Heart right ventricle (tissue), 16 donors: ENCODE data around the gene SPSB2. TPM values are rescaled to one million over a fixed set of nuclear protein-coding genes. Genes with fewer than 3 reads are reported as not detected.
"Not testable (repeated sequence)": the region's sequence is repeated elsewhere in the genome, so short reads cannot be mapped to it uniquely, and the experiment has no call there.

Experiments
- ATAC-seq, 8 donors: fragments of 200-7000 bp; cut with Tn5 transposase; one replicate each; pipeline ENCODE4 v1.9.1; 2020; ENCODE audit warnings: mild to moderate bottlenecking in 8 of 8, moderate library complexity in 8 of 8, moderate number of reproducible peaks in 1 of 8
- DNase-seq, 2 donors: peaks; one replicate each; pipeline ENCODE4 v3.0.0-alpha.2; 2020
- H3K27ac ChIP-seq, 10 donors: fragments of 200-600 bp; sonication (generic) in 2 of 10; one replicate each; pipeline versions ENCODE4 v1.5.0 to v1.8.0; 2020 to 2022; ENCODE audit warnings: mild to moderate bottlenecking in 3 of 10
- H3K27me3 ChIP-seq, 7 donors: fragments of 200-600 bp; one replicate each; pipeline ENCODE4 v1.8.0; 2021 to 2022; ENCODE audit warnings: mild to moderate bottlenecking in 2 of 7
- H3K36me3 ChIP-seq, 9 donors: fragments of 200-600 bp; sonication (generic) in 1 of 9; one replicate each; pipeline versions ENCODE4 v1.5.0 to v1.8.0; 2020 to 2022; ENCODE audit warnings: mild to moderate bottlenecking in 2 of 9
- H3K4me1 ChIP-seq, 9 donors: fragments of 200-600 bp; sonication (generic) in 1 of 9; one replicate each; pipeline versions ENCODE4 v1.5.0 to v1.8.0; 2020 to 2022; ENCODE audit warnings: mild to moderate bottlenecking in 4 of 9
- H3K4me3 ChIP-seq, 10 donors: fragments of 200-600 bp; sonication (generic) in 2 of 10; one replicate each; pipeline versions ENCODE4 v1.5.0 to v1.8.0; 2020 to 2022; ENCODE audit warnings: mild to moderate bottlenecking in 7 of 10, moderate library complexity in 2 of 10
- H3K9me3 ChIP-seq, 11 donors: fragments of 200-600 bp in 10 of 11; sonication (generic) in 2 of 11; one replicate each; pipeline versions ENCODE4 v1.5.0 to v1.8.0; 2013 to 2022; ENCODE audit warnings: mild to moderate bottlenecking in 2 of 11, control low read depth in 1 of 11, moderate library complexity in 1 of 11
- WGBS, 2 donors: extraction: QIAGEN DNeasy Blood & Tissue Kit; methylation state at CpG; one replicate each; pipeline ENCODE4 v1.1.7; 2013; ENCODE audit warnings: inconsistent platforms in 1 of 2; 5-methylcytosine and 5-hydroxymethylcytosine counted together
- intact Hi-C, 10 donors: fragments of 100-400 bp; cut with DNase I; formaldehyde crosslinking; loops; one replicate each; pipeline versions ENCODE4 v1.11.1 to v1.14.2; 2022
- polyA plus RNA-seq, 2 donors: library from polyadenylated mRNA; stranded (reverse); fragments of 200-250 nt; gene quantifications; one replicate each; pipeline ENCODE4 v1.2.3, GENCODE V29; 2013
- total RNA-seq, 10 donors: library from RNA; stranded (reverse); fragmentation: NEBNext Ultra II Directional in 3 of 10; extraction: Animal tissue kit (Norgen Biotek cat#: 25700) in 3 of 10; gene quantifications; one replicate each; pipeline versions ENCODE4 v1.2.1 to v1.2.4, GENCODE V29; 2021 to 2023
- TF ChIP-seq, protein P1 (sequence below), 9 donors: fragments of 200-600 bp; sonication (generic) in 2 of 9; IDR thresholded peaks; one replicate each; pipeline versions ENCODE4 v1.5.0 to v1.8.0; 2021 to 2022; ENCODE audit warnings: antibody characterized with exemption in 9 of 9, mild to moderate bottlenecking in 5 of 9, moderate library complexity in 1 of 9
- donor health status: Arrhythmogenic right ventricular cardiomyopathy.
- donor health status: ischemic (EF 13 %, LVEDD 7.1; RV severe dilation, severe dysfunction).
- donor health status: healthy with polysubstance abuse.
- donor health status: DM: no; HTN: yes; CAD: no.
- donor health status: DM: no; HTN: no; CAD: no.
- donor health status: ischemic (EF 25% LVEDD 6.9; RV normal size, moderate dysfunction).
- donor health status: ischemic (EF 25% LVEDD 5.7; RV mildly dilated, moderate dysfunction).
- donor health status: healthy.
- donor health status: DM: yes; HTN: yes; CAD: no.
- donor health status: Ischemic cardiomyopathy.
- donor health status: ischemic (EF 35%, LVEDD 5.7; RV mildly dilated, moderate dysfunction).
- donor health status: nonischemic (EF 11% LVEDD 7.7; RV severe dilation, severe dysfunction).
- donor health status: DM: yes; HTN: yes; CAD: no.
- donor health status: PGD.
- donor health status: ischemic (EF 29% LVEDD 5.4; RV normal size, mild dysfunction).
- donor health status: nonischemic (EF 23%, LVEDD 6.1; RV moderate dilation, normal function).

Gene SPSB2
- total and polyA plus RNA-seq, 12 donors = 2.0 to 5.6 (median 3.4) TPM

DNA sequence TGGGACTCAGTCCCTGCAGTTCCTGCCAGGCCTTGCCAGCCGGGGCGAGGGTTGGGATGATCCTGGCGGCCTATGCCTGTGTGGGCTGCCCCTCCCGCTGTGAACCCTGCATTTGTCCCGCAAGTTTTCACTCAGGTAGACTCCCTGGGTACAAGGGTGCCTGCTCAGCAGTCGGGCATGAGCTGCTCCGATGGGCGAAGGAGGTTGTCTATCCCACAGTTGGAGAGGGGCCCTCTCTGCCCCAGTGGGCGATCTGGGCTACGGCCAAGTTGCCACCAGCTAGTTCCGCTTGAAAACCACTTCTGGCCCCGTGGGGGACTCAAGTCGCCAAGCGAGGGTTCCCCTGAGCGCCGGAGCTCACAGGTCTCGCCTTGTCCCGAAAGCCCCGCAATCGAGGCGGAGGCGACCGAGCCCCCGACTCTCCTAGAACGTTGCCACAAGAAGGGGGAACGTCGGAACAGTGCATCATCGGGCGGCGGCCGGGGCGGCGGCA is 6.1 kb downstream of the SPSB2 start:
- H3K27ac ChIP-seq = peak overlapping the region; percentile 93 to 100 (median 100)
- H3K4me1 ChIP-seq = peaks cover 29 to 48% (median 46%) of the 10 kb centered on the region in 9 donors
- WGBS, 2 donors = 3 to 4% methylated on average over 33 of the region's 33 CpGs
- H3K36me3 ChIP-seq = peaks cover 0 to 74% (median 46%) of the 10 kb centered on the region in 9 donors
- intact Hi-C loops = loop anchor here in 2 of 10 donors (5.0 to 10.0 kb wide), 2 partner anchors 70 to 78 kb away; partner anchors contain the start of genes C12orf57 (in 1 of the 2) and RNU7-1 (in 1 of the 2)
- peak overlapping the region; percentile 26 to 100 (median 96) for H3K4me3 ChIP-seq
- ATAC-seq (peak; percentile 1 to 25 (median 8)), DNase-seq (no peak)
- H3K27me3 ChIP-seq = no peaks in the 10 kb centered on the region
- H3K9me3 ChIP-seq = no peaks in the 10 kb centered on the region
- TF ChIP-seq, protein P1, sequence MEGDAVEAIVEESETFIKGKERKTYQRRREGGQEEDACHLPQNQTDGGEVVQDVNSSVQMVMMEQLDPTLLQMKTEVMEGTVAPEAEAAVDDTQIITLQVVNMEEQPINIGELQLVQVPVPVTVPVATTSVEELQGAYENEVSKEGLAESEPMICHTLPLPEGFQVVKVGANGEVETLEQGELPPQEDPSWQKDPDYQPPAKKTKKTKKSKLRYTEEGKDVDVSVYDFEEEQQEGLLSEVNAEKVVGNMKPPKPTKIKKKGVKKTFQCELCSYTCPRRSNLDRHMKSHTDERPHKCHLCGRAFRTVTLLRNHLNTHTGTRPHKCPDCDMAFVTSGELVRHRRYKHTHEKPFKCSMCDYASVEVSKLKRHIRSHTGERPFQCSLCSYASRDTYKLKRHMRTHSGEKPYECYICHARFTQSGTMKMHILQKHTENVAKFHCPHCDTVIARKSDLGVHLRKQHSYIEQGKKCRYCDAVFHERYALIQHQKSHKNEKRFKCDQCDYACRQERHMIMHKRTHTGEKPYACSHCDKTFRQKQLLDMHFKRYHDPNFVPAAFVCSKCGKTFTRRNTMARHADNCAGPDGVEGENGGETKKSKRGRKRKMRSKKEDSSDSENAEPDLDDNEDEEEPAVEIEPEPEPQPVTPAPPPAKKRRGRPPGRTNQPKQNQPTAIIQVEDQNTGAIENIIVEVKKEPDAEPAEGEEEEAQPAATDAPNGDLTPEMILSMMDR (IDR thresholded peaks at IDR 0.05) = no peak

DNA sequence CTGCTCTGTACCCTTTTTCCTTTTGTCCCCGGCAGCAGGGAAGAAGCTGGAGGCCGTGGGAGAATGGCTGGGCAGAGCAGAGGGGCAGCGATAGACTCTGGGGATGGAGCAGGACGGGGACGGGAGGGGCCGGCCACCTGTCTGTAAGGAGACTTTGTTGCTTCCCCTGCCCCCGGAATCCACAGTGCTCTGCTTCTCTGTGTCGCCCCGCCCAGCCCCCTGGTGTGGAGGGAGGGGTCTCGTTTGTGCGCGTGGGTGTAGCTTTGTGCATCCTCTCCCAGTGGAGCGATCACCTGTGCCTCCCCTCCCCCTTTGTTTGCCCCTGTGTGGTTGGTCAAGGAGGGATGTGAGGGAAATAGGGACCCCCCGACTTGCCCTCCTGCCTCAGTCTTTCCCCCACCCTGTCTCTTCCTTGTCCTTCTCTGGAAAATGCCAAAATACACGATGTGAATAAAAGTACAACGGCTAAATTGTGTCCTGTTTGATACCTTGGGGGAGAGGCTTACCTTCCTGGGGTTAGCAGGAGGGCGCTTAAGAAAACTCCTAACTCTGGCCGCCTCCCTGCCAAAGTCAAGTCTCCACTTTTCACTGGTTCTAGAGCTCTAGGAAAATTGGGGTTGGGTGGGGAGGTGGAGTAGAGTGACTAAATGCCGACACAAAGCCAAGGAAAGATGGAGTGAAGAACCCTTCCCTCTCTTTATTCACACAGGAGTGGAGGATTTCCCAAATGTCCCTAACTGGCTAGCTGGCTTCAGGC is 6.8 kb downstream of the SPSB2 start:
- WGBS, 2 donors = 81 to 82% methylated on average over 19 of the region's 19 CpGs
- H3K4me3 ChIP-seq = peak overlapping the region; percentile 26 to 100 (median 96)
- H3K27ac ChIP-seq = peak overlapping the region in 9 of 10 donors; percentile 98 to 100 (median 100)
- intact Hi-C loops = loop anchor here in 2 of 10 donors (5.0 to 10.0 kb wide), 2 partner anchors 71 to 78 kb away; partner anchors contain the start of genes C12orf57 (in 1 of the 2) and RNU7-1 (in 1 of the 2)
- TF ChIP-seq, protein P1 (IDR thresholded peaks at IDR 0.05) = no peak
- H3K36me3 ChIP-seq = peaks cover 2 to 75% (median 52%) of the 10 kb centered on the region in 9 donors
- DNase-seq = no peak
- H3K4me1 ChIP-seq = peaks cover 24 to 41% (median 40%) of the 10 kb centered on the region in 9 donors
- H3K27me3 ChIP-seq = no peaks in the 10 kb centered on the region
- H3K9me3 ChIP-seq = no peaks in the 10 kb centered on the region
- no peak for ATAC-seq

DNA sequence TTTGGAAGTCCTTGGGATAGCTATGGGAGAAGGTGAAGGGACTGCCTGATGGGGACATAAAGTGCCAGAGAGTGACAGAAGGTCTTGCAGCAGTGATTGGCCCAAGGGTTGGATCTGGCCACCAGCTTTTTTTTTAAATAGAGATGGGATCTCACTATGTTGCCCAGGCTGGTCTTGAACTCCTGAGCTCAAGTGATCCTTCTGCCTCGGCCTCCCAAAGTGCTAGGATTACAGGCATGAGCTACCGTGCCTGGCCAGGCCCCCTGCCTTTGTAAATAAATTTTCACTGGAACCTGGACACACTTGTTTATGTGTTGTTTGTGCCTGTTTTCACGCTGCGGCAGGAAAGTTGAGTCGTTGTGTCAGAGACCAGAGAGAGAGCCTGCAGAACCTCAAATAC is 7.8 kb downstream of the SPSB2 start:
- not testable (repeated sequence) for H3K9me3 ChIP-seq, ATAC-seq, DNase-seq, H3K27ac ChIP-seq, H3K4me3 ChIP-seq, H3K27me3 ChIP-seq
- Histone ChIP-seq H3K4me1 (peaks cover 24 to 31% (median 30%) of the 10 kb centered on the region in 9 donors), H3K36me3 (peaks cover 3 to 75% (median 54%) of the 10 kb centered on the region in 9 donors)
- WGBS, 2 donors = 91 to 95% methylated on average over 5 of the region's 5 CpGs
- intact Hi-C loops = loop anchor here in 2 of 10 donors (5.0 to 10.0 kb wide), 2 partner anchors 72 to 79 kb away; partner anchors contain the start of genes C12orf57 (in 1 of the 2) and RNU7-1 (in 1 of the 2)

DNA sequence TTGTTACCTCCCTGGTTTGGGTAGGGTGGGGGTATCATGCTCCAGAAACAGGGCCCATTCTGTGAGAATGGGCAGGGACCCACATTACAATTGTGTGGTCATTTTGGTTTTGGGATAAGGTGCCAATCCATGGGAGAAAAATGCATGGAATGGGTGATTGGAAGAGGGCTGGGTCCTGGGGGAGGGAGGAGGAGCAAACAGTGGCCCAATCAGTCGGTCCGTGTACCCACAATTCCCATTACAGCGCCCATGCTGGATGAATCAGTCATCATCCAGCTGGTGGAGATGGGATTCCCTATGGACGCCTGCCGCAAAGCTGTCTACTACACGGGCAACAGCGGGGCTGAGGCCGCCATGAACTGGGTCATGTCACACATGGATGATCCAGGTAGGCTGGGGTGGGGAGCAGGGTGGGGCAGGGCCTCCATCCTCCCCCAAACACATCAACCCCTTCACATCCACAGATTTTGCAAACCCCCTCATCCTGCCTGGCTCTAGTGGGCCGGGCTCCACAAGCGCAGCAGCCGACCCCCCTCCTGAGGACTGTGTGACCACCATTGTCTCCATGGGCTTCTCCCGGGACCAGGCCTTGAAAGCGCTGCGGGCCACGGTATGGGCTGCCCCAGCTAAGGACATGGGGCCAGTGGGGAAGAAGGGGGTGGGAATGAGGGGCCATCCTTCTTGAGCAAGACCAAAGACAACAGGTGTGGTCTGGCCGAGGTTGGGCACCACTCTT is 9.3 kb downstream of the SPSB2 start:
- WGBS, 2 donors = 94 to 98% methylated on average over 16 of the region's 16 CpGs
- intact Hi-C loops = loop anchor here in 1 of 10 donors (10.0 kb wide), 1 partner anchor 81 kb away; the partner anchor contains the start of genes C12orf57 and RNU7-1

More for the DNA sequence above, 9.3 kb downstream of the SPSB2 start:
- no peaks in the 10 kb centered on the region for H3K27me3 ChIP-seq
- no peak overlapping the region for H3K27ac ChIP-seq
- ATAC-seq = no peak
- no peak for DNase-seq
- H3K4me1 ChIP-seq = peaks cover 11 to 19% (median 14%) of the 10 kb centered on the region in 9 donors
- peaks cover 0 to 76% (median 59%) of the 10 kb centered on the region in 9 donors for H3K36me3 ChIP-seq
- H3K9me3 ChIP-seq = no peaks in the 10 kb centered on the region
- H3K4me3 ChIP-seq = no peak overlapping the region
- TF ChIP-seq, protein P1 (IDR thresholded peaks at IDR 0.05) = no peak
